H1 (cell line): ENCODE results near the gene LIPI. TPM values are rescaled to one million over a fixed set of nuclear protein-coding genes. Genes with fewer than 3 reads are reported as not detected.

Source experiments
- EGR1 ChIP-seq: IDR thresholded peaks from 2 replicates; pipeline ENCODE4 v1.6.1; 2011; ENCODE audit warnings: low read depth, low read length, borderline replicate concordance
- EZH2 ChIP-seq: fragments of 200-600 bp; sonication (generic); IDR thresholded peaks from 2 replicates; pipeline ENCODE4 v1.7.1; 2012; ENCODE audit warnings: low read depth, mild to moderate bottlenecking, moderate library complexity, low read length, inconsistent platforms; ENCODE audit not compliant: severe bottlenecking
- POLR2A ChIP-seq, 2 experiments: IDR thresholded peaks; 1 replicate in 1 of 2; 2 replicates in 1 of 2; pipeline ENCODE4 v1.6.1; 2011; ENCODE audit warnings: low read depth in 2 of 2, low read length in 2 of 2, mild to moderate bottlenecking in 2 of 2; ENCODE audit errors: control extremely low read depth in 1 of 2
- SIRT6 ChIP-seq: IDR thresholded peaks from one replicate; pipeline ENCODE4 v1.7.1; 2012; ENCODE audit warnings: low read length, inconsistent platforms
- ZNF274 ChIP-seq: IDR thresholded peaks from 2 replicates; pipeline ENCODE4 v1.7.0; 2012; ENCODE audit warnings: low read length, borderline replicate concordance; ENCODE audit errors: extremely low read depth
- polyA plus RNA-seq, 7 experiments: library from polyadenylated mRNA; depleted of rRNA in 3 of 7; stranded (reverse) in 5 of 7; unstranded in 2 of 7; fragments of >200 nt in 5 of 7; fragments of 200-250 nt in 2 of 7; gene quantifications; 1 replicate in 5 of 7; 2 replicates in 1 of 7; 4 replicates in 1 of 7; pipeline versions ENCODE4 v1.2.1 to v1.2.3, GENCODE V29; 2011 to 2013; ENCODE audit warnings: missing spikeins in 2 of 7, mixed read lengths in 2 of 7
- total RNA-seq: library from RNA; stranded (reverse); fragmentation: NEBNext Ultra II Directional; extraction: Animal tissue kit (Norgen Biotek cat#: 25700); gene quantifications from 2 replicates; pipeline ENCODE4 v1.2.1, GENCODE V29; 2021

LIPI gene
- total and polyA plus RNA-seq, 2 of the 8 experiments (the other 6 are each of a cell fraction or from before 2014, with no cell fraction given), result not detected

- TF ChIP-seq POLR2A (IDR thresholded peaks at IDR 0.05; ENCODE audit: control extremely low read depth in 1 of 2, low read depth in 2 of 2, low read length in 2 of 2), result no peak
- TF ChIP-seq EZH2, result no peak
- TF ChIP-seq EGR1, result no peak
- no peak for TF ChIP-seq SIRT6
- TF ChIP-seq ZNF274, result no peak
These were observed 49.0 kb upstream of the LIPI start (continued) for GRCh38 chr21:14259747-14260146.
